Ectodermal cell (in vitro differentiated cells): ENCODE results near the gene DEDD2.

Source experiments
- H3K27ac ChIP-seq: 2 replicates; pipeline ENCODE4 v1.7.0; 2013; ENCODE audit warnings: mild to moderate bottlenecking, low read depth, low read length; ENCODE audit not compliant: insufficient read depth, poor library complexity, severe bottlenecking
- H3K27me3 ChIP-seq: 2 replicates; pipeline ENCODE4 v1.7.0; 2013; ENCODE audit warnings: mild to moderate bottlenecking, low read length; ENCODE audit not compliant: insufficient read depth, control insufficient read depth, poor library complexity, severe bottlenecking
- H3K36me3 ChIP-seq: one replicate; pipeline ENCODE4 v1.7.0; 2013; ENCODE audit warnings: low read length; ENCODE audit not compliant: control insufficient read depth, insufficient read depth
- H3K4me1 ChIP-seq: one replicate; pipeline ENCODE4 v1.7.0; 2013; ENCODE audit warnings: low read length; ENCODE audit not compliant: control insufficient read depth, insufficient read depth
- H3K4me3 ChIP-seq: 2 replicates; pipeline ENCODE4 v1.7.0; 2013; ENCODE audit warnings: low read depth, low read length, control low read depth; ENCODE audit not compliant: insufficient read depth
- H3K9me3 ChIP-seq: 2 replicates; pipeline ENCODE4 v1.7.0; 2013; ENCODE audit warnings: mild to moderate bottlenecking, low read length, moderate library complexity; ENCODE audit not compliant: control insufficient read depth
- WGBS, 2 experiments: methylation state at CpG; one replicate each; pipeline ENCODE4 v1.1.7; 2013; ENCODE audit warnings: missing lambda C conversion rate in 2 of 2; 5-methylcytosine and 5-hydroxymethylcytosine counted together

Gene DEDD2

DNA sequence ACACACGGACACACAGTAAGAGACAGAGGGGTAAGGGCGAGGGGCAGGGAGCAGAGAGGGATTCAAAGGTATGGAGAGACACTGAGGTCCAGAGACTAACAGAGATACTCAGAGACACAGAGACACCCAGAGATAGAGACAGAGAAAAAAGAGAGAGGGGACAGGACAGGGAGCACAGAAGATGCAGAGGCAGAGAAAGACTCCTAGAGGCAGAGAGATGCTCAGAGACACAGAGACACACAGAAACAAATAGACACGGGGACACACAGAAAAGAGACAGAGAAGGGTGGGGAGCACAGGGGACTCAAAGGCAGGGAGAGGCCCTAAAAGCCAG lies 39.8 kb downstream of the DEDD2 start:
- H3K36me3 ChIP-seq, result no peaks in the 10 kb centered on the region
- H3K27me3 ChIP-seq, result peaks cover 86% of the 10 kb centered on the region
- H3K9me3 ChIP-seq, result no peaks in the 10 kb centered on the region
- H3K4me1 ChIP-seq, result peaks cover 12% of the 10 kb centered on the region
- H3K4me3 ChIP-seq, result no peak overlapping the region
- WGBS, 2 experiments, result 38 to 44% methylated on average over 3 of the region's 3 CpGs
- H3K27ac ChIP-seq, result no peak overlapping the region

DNA sequence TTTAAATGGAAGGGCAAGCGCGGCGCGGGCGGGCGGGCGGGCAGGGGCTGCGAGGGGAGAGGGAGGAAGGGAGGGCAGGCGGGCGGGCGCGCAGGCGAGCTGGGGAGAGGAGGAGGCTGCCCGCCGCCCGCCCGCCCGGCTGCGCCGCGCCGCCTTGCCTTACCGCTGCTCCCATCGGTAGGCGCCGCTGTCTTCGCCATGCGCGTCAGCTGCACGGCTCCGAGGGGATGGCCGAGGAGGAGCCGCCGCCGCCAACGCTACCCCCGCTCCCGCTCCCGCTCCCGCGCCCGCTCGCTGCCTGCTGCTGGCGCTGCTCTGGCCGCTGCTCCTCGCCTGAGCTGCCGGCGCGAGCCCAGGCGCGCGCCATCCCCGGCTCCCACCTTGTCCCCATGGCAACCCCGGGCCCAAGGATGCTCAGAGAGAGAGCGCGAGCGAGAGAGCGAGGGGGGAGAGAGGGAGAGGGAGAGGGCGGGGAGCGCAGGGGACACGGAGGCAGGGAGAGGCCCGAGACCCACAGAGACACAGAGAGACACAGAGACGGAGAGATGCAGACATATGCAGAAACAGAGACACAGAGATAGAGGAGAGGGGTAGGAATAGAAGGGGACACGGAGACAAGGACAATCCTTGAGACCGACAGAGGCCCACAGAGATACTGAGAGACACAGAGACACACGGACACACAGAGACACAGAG lies 40.3 kb downstream of the DEDD2 start:
- no peak overlapping the region for H3K27ac ChIP-seq
- peaks cover 82% of the 10 kb centered on the region for H3K27me3 ChIP-seq
- H3K36me3 ChIP-seq, result no peaks in the 10 kb centered on the region
- H3K9me3 ChIP-seq, result no peaks in the 10 kb centered on the region
- WGBS, 2 experiments, result 1% methylated on average over 66 of the region's 66 CpGs
- peaks cover 12% of the 10 kb centered on the region for H3K4me1 ChIP-seq
- H3K4me3 ChIP-seq, result peak overlapping the region; percentile 32

DNA sequence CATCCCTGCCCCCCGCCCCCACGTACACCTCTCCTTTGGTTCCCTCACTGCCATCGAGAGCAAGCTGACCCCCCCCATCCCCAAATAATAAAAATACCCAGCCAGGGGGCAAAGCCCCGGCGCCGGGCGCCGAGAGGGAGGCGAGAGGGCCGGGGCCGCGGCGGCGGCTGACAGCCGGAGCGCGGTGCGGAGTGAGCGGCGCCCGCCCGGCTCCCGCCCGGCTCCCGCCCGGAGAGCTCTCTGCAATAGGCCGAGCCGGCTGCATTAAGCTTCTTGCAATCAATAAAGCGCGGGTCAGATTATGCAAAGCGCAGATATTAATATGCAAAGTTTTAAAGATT lies 40.9 kb downstream of the DEDD2 start:
- peaks cover 77% of the 10 kb centered on the region for H3K27me3 ChIP-seq

DNA sequence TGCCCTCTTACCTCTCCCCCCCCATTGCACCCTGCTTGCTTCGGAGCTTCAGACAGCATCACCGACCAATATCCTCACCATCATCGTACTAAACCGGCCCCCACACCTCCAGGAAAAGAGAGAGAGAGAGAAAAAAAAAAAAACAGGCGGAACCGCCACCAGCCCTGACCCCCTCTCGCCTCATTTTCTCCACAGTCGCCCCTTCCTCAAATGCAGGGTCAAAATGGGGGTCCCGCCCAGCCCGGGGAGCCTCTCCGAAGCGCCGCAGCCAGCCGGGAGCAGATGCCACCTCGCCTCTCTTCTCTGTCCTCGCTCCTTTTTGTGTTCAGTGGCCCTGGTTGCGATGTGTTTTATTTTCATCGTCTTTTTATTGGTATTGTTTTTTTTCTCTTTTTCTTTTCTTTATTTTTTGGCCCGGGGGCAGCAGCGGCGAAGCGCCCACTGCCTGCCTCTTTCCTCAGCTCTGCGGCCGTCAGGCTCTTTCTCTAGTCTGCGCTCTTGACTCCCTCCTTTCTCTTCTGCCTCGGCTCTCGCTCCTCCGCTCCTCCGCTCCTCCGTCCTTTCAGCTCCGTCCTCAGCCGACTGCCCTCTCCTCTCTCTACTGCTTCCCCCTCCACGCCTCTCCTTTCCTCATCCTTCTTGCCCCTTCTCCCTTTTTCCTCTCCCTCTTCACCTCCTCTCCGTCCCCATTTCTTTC lies 41.4 kb downstream of the DEDD2 start:
- Histone ChIP-seq H3K27me3 (peaks cover 72% of the 10 kb centered on the region), H3K9me3 (no peaks in the 10 kb centered on the region), H3K4me3 (peak overlapping the region; percentile 32), H3K36me3 (no peaks in the 10 kb centered on the region), H3K4me1 (peaks cover 12% of the 10 kb centered on the region), H3K27ac (no peak overlapping the region)
- WGBS, 2 experiments, result 2 to 3% methylated on average over 33 to 34 of the region's 34 CpGs

More for the DNA sequence above, 40.9 kb downstream of the DEDD2 start:
- peak overlapping the region; percentile 32 for H3K4me3 ChIP-seq
- no peaks in the 10 kb centered on the region for H3K36me3 ChIP-seq
- H3K27ac ChIP-seq, result no peak overlapping the region
- H3K4me1 ChIP-seq, result peaks cover 12% of the 10 kb centered on the region
- no peaks in the 10 kb centered on the region for H3K9me3 ChIP-seq
- 0 to 1% methylated on average over 31 of the region's 31 CpGs for whole genome bisulfite sequencing, 2 experiments

- Histone ChIP-seq H3K27ac (no peak overlapping the region), H3K27me3 (peaks cover 63% of the 10 kb centered on the region), H3K9me3 (no peaks in the 10 kb centered on the region), H3K4me1 (peaks cover 12% of the 10 kb centered on the region), H3K36me3 (no peaks in the 10 kb centered on the region), H3K4me3 (no peak overlapping the region)
- WGBS, 2 experiments, result 40% methylated on average over 6 of the region's 6 CpGs
These were observed 42.3 kb downstream of the DEDD2 start for GRCh38 chr19:42174958-42175734.

DNA sequence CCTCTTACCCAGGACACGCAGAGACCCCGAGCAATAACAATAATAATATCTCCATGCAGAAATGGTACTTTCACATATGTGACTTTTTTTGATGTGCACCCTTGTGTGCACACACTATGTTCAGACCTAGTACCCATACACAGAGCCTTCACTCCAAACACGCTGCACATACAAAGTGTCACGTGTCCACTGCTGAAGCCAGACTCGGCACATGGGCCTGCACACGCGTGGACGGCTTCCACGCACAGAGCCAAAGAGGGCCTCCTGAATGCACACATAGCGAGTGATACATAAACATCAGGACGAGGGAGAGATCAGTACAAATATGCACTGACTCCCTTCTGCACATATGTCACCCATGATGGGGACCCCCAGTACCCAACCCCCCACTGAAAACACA lies 43.3 kb downstream of the DEDD2 start:
- Histone ChIP-seq H3K9me3 (no peaks in the 10 kb centered on the region), H3K27ac (no peak overlapping the region), H3K36me3 (no peaks in the 10 kb centered on the region), H3K27me3 (peaks cover 53% of the 10 kb centered on the region), H3K4me3 (no peak overlapping the region), H3K4me1 (peaks cover 12% of the 10 kb centered on the region)
- 95 to 96% methylated on average over 11 of the region's 11 CpGs for WGBS, 2 experiments

- Histone ChIP-seq H3K27ac (no peak overlapping the region), H3K36me3 (no peaks in the 10 kb centered on the region), H3K9me3 (no peaks in the 10 kb centered on the region), H3K27me3 (peaks cover 48% of the 10 kb centered on the region), H3K4me1 (peaks cover 12% of the 10 kb centered on the region), H3K4me3 (no peak overlapping the region)
- 90 to 91% methylated on average over 5 of the region's 5 CpGs for WGBS, 2 experiments
These were observed 43.8 kb downstream of the DEDD2 start for GRCh38 chr19:42173695-42174094.

- WGBS, 2 experiments, result 94% methylated on average over 7 of the region's 7 CpGs
- Histone ChIP-seq H3K4me3 (no peak overlapping the region), H3K27me3 (peaks cover 34% of the 10 kb centered on the region)
These were observed 45.2 kb downstream of the DEDD2 start for GRCh38 chr19:42172261-42172660.

DNA sequence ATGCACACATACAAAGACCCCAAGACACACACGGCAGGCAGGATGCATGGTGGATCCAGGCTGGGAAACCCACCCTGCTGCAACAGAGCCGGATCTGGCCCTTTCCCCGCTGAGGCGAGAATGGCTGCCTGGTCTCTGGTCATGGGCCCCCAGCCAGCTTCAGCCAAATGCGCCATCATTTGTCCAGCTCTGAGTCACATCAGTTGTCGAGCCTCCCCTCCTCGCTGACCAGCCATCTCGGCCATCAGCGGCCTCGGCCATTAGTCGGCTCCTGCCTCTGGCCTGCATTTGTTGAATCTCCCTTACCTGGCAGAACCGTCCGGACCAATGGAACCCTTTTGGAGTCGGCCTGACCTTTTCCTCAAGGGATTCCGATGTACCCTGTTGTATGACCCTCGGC lies 46.8 kb downstream of the DEDD2 start:
- H3K27ac ChIP-seq, result no peak overlapping the region

More at GRCh38 chr19:42172261-42172660, 45.2 kb downstream of the DEDD2 start:
- Histone ChIP-seq H3K4me1 (peaks cover 12% of the 10 kb centered on the region), H3K27ac (no peak overlapping the region), H3K9me3 (no peaks in the 10 kb centered on the region), H3K36me3 (no peaks in the 10 kb centered on the region)

More for the DNA sequence above, 46.8 kb downstream of the DEDD2 start:
- Histone ChIP-seq H3K4me1 (peaks cover 6% of the 10 kb centered on the region), H3K36me3 (no peaks in the 10 kb centered on the region), H3K27me3 (peaks cover 20% of the 10 kb centered on the region), H3K4me3 (no peak overlapping the region), H3K9me3 (no peaks in the 10 kb centered on the region)
- 94 to 95% methylated on average over 16 of the region's 16 CpGs for WGBS, 2 experiments
